Left hindlimb (tissue), 1 donor: ENCODE data around the gene CLC.
"Not testable (repeated sequence)": the region's sequence is repeated elsewhere in the genome, so short reads cannot be mapped to it uniquely, and the experiment has no call there.

Experiments
- DNase-seq: peaks from one replicate; pipeline ENCODE4 v3.0.0-alpha.2; 2018

Gene CLC

DNA sequence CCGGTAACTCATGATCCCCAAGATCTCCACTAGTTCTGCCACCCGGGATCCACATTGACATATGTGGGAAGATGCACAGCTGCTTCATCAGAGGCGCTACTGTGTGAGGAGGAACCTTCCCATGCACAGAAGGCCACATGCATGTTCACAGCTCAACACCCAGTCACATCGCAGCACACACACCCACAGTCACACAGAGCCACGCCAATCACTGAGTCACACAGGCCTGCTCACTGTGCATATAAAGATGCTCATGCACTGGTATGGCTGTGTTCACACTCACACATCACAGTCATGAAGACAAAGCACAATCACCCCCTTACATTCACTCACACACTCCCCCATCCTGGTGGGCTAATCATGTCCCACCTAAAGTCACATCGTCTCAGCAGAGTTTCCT is 9.8 kb downstream of the CLC start:
- no peak for DNase-seq

DNA sequence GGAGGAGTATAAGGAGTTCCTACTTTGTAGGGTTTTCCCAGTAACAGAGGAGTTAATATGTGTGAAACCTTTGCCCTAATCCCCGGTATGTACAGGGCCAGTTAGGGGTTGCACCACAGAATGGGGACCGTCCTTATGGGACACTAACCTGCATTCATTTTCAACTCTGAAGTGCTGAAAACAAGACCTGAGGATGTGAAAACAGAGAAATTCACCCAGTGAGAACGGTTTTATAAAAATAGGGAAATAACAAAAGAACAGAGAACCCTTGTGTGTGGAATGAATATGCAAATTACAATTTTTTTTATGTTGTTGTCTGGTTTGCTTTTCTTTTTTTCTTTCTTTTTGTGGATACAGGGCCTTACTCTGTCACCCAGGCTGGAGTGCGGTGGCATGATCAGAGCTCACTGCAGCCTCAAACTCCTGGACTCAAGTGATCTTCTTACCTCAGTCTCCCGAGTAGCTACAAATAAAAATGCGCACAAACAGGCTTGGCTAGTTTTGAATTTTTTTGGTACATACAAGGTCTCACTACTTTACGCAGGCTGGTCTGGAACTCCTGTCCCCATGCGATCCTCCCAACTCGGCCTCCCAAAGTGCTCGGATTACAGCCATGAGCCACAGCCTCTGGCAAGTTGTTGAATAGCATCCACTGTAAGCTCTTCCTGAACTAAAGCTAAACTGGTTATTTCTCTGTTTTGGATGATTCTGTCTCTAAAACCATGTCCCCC is 10.6 kb downstream of the CLC start:
- no peak for DNase-seq

DNA sequence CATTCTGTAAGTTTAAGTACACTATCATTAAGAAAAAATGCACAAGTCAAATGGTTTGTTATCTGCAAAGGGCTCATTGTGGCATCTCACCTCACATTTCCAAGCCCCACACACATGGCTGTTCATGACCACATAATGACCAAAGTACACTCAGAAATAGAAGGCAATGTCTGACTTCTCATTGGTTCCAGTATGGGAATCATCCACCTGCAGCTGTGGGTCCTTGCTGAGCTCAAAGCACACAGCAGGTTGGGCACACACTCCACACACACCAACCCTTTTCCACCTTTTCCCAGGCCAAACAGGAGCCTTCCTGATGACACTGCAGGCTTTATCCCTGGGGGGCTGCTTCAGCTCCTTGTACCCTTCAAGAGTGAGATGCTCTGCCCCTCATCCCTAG is 11.8 kb downstream of the CLC start:
- DNase-seq = no peak

DNA sequence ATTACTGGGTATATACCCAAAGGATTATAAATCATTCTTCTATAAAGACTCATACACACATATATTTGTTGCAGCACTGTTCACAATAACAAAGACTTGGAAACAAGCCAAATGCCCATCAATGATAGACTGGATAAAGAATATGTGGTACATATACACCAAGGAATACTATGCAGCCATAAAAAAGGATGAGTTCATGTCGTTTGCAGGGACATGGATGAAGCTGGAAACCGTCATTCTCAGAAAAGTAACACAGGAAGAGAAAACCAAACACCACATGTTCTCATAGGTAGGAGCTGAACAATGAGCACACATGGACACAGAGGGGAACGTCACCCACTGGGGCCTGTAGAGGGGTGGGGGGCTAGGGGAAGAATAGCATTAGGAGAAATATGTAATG is 17.7 kb downstream of the CLC start:
- DNase-seq = not testable (repeated sequence)

DNA sequence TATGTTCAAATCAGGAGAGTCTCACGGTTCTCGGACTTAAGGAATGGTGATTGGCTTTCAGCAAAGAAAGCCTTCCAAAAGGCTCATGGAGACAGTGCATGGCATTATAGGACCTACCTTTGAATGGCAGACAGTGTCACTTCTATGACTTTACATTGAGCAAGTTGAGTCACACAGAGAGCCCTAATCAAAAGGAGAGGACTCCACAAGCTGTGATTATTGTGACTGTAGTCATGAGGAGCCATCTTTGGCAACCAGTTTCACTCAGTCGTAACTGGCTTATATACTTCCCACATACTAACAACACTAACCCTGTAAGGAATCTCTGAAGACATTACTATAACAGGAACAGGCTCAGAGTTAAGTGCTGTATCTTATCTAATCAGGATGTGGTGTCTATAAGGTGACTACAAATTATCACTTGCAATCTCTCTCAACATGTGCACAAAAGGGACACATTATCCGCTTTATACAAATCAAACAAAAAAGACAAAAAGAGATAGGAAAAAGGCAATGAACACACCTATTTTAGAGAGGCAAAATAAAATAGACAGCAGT is 27.4 kb downstream of the CLC start:
- no peak for DNase-seq

DNA sequence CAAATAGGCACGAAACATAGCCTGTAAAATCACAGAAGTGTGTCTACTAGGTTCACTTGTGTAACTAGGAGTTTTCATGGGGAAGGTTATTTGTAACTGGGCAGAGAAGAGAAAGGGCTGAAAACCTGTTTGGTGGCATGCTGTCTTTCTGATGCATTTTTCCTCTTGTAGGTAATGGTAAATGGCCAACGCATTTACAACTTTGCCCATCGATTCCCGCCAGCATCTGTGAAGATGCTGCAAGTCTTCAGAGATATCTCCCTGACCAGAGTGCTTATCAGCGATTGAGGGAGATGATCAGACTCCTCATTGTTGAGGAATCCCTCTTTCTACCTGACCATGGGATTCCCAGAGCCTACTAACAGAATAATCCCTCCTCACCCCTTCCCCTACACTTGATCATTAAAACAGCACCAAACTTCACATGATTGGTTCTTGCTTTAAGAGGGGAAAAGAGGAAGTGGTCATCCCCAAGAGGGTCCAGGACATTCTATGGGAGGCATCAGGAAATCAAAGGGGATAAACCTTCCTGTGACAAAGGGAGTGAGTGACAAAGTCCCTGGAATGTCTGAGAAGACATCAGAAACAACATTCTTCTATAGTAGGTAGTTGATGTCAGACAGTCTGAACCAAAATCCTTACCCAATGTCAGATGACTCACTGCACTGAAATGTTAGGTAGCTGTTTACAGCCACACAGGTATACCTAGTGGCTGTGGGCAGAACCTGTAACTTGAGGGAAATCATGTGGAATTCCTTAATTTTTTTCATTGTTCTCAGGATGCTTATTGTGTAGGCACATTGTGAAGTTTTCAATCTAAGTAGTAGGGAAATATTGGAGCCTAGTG is 28.6 kb downstream of the CLC start:
- DNase-seq = no peak

DNA sequence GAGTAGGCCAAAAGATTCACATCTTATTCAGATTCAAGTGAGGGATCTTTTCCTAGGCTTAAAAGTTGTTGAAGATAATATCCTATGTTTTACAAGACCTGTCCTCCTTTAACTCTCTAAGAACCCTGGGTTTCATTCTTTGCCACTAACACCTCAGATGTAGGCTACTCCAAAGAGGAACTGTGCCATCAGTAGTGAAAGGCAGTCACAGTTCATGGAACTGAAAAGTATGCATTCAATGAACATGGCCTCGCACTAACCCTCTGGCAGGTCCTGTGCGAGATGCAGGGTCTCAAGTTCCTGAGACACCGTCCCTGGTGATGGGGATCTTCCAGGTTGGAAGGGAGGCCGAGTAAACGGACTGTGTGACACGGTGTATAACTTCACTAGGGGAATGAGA is 29.2 kb downstream of the CLC start:
- no peak for DNase-seq

DNA sequence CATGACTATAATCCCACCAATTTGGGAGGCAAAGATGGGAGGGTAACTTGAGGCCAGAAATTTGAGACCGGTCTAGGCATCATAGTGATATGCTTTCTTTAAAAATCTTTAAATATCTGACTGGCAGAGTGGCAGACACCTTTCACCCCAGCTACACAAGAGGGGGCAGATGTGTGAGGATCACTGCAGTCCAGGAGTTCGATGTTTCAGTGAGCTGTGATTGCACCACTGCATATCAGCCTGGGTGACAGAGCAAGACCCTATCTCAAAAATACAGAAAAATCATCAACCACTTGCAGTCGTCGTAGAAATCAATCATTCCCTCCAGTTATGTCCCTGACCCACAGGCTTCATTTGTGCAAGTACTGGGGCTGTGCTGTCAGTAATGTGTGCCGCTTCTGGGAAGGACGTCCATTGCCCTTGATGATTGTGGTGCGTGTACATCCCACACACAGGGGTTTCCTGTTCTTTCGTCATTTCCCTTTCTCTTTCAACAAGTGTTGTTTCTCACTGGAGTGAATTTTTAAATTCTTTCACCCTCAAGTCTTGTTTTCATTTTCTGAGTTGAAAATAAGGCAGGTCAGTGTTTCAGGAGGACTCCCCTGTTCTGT is 32.1 kb downstream of the CLC start:
- no peak for DNase-seq

DNA sequence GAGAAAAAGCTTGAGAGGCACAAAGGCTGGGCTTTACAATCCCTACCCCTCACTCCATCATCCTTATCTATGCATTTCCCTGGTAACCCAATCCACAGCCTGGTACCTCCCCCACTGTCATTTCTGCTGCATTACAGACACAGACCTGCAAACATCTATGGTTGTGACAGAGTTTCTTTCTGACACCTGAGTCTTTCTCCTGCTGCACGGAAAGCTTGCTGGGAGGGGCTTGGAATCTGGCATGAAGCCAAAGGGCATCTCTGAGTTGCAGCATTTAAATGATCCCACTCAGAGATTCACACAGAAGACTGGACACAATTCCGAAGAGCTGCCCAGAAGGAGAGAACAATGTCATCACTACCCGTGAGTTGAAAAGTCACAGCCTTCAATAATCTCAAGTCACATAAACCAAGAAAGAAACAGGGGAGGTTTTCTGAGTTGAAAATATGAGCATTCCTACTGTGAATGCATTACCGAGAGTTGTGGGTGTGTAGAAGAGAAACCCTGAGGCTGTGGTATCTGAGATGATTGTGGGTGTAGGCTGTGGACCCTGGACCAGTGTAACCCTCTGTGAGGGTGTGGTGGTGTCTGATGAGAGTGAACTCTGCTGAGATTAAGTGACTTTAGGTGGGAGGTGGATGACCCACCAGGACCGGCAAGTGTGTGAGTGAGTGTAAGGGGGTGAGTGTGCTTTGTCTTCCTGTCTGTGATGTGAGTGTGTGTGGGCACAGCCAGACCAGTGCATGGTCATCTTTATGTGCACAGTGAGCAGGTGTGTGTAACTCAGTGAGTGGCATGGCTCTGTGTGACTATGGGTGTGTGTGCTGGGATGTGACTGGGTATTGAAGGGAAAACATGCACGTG is 33.4 kb downstream of the CLC start, which contains the start of gene LGALS14:
Gene LGALS14 (plus strand): TSS at position 301 of the 864 bp plus-strand sequence. CDS start 48 bp downstream, at position 349.
- no peak for DNase-seq

DNA sequence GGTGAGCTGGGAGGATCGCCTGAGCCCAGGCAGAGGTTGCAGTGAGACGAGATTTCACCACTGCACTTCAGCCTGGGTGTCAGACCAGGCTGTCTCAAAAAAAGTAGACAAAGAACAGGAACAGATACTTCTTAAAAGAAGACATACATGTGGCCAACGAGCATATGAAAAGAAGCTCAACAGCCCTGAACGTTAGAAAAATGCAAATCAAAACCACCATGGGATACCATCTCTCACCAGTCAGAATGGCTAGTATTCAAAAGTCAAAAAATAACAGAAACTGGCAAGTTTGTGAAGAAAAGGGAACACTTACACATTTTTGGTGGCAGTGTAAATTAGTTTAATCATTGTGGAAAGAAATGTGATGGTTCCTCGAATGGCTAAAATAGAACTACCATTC is 36.5 kb downstream of the CLC start:
- no peak for DNase-seq

DNA sequence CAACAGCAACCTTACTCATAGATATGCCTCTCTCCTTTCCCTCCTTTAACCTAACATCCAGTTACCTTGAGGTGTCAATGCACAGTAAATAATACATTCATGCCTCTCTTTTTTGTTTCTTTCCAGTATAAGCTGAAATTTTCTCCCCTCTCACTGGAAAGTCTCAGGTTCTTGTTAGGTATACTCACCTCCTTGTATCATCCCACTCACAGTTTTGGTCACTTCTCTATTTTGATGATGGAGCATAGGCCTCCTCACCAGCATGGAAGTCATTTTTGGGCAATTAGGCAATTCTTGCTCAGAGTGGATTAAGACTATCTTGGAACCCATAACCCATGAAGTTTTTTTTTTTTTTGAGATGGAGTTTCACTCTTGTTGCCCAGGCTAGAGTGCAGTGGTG is 39.3 kb downstream of the CLC start:
- no peak for DNase-seq

DNA sequence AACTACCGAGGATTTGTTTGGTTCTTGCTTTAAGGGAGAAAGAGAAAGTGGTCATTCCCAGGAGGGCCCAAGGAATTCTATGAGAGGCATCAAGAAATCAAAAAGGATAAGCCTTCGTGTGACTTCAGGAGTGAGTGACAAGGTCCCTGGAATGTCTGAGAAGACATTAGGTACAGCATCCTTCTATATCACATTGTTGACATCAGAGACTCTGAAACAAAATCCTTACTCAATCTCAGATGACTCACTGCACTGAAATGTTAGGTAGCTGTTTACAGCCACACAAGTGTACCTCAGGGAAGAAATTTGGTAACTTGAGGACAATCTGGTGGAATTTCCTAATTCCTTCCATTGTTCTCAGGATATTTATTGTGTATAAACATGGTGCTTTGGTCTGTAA is 41.4 kb downstream of the CLC start:
- DNase-seq = no peak

DNA sequence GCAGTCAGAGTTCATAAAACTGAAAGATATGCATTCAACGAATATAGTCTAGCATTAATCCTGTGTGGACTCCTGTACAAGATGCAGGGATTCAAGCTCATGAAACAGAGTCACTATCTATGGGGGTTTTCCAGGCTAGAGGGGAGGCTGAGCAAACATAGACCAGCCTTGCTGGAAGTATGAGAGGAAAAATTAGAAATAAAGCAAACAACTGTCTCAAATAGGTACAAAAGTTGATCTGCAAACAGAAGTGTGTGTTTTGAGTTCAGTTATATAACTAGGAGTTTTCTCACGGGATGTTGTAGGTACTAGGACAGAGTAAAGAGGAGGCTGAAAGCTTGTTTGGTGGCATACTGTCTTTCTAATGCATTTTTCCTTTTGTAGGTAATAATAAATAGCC is 42.1 kb downstream of the CLC start:
- DNase-seq = no peak

DNA sequence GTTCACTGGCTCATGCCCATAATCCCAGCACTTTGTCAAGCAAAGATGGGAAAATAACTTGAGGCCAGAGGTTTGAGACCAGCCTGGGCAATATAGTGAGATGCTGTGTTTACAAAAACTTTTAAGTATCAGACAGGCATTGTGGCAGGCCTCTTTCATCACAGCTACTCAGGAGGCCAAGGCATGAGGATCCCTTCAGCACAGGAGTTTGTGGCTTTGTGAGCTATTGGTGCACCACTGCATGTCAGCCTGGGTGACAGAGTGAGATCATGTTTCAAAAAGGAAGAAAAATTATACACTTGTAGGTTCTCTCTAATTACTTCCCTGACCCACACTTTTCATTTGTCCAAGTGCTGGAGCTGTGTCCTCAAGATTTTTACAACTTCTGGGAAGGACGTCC is 45.0 kb downstream of the CLC start:
- no peak for DNase-seq

DNA sequence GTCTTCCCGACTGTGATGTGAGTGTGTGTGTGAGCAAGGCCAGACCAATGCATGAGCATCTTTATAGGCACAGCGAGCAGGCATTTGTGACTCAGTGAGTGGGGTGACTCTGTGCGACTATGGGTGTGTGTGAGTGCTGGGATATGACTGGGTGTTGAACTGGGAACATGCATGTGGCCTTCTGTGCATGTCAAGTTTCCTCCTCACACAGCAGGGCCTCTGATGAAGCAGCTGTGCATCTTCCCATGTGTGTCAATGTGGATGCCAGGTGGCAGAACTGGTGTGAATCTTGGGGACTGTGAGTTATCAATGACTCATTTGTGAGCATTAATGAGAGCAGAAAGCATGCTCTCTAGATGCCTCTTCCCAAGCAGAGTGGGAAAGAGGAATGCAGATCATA is 45.7 kb downstream of the CLC start:
- no peak for DNase-seq

DNA sequence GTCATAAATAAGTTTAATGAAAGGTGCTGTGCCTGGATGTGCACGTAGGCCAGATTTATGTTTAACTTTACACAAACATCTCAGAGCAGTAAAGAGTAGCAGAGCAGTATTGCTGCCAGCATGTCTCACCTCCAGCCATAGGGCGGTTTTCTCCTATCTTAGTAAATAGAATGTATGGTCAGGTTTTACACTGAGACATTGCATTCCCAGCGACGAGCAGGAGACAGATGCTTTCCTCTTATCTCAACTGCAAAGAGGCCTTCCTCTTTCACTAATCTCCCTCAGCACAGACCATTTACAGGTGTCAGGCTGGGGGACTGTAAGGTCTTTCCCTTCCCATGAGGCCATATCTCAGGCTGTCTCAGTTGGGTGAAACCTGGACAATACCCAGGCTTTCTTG is 49.2 kb downstream of the CLC start:
- DNase-seq = not testable (repeated sequence)

DNA sequence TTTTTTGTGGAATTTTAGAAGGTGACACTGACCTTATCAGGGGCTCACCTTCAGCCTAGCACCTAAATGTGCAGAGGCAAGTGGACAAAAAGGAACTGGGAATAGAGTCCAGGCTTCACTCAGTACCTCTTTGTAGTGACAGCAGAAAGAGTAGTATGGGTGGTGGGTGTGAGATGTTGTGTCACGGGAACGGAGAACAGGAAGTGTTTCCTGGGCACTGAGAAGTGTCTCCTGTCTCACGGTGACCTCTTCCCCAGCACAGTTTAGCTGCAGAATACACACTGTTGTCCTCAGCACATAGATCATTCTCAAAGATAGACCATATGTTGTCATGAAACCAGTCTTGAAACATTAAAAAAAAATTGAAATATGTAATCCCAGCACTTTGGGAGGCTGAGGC is 51.1 kb downstream of the CLC start:
- DNase-seq = no peak

DNA sequence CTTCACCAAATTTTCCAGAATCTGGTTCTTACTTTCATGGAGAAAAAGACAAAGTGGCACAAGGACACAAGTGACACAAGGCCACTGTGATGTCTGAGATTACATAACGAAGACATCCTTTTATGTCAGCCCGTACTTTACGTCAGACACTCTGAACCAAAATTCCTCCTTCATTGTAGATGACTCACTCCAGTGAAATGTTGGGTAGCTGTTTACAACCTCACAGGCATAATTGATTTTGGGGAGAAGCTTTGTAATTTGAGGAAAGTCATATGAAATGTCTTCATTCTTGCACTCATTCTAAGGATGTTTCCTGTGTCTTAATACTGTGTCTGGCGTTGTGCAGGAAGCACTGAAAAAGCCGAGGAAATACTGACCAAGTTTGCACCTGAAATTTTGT is 53.6 kb downstream of the CLC start:
- DNase-seq = no peak

DNA sequence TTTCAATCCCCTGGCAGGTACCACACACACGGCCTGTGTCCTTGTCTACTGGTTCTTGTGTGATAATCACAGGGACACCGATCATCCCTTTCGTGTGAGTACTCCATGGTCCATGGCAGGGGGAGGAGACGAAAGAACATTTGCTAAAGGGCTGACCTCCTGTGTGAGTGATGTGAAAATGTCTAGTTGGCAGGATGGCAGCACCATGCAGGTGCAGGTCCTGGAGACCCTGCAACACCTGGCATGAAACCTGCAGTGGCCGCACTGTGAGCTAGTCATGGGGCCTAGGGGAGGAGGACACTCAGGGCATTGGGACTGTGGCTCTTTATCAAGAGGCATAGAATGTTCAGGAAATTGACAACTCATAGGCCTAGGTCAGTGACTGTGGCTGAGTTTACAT is 56.4 kb downstream of the CLC start:
- DNase-seq = no peak
